ENCODE results near the gene OLFM1.

Gene OLFM1

GRCh38 chr9:135120249-135120648 lies 32.8 kb downstream of the OLFM1 start:
- H3K36me3 ChIP-seq (ENCODE audit: insufficient read depth, low read length), result no peaks in the 10 kb centered on the region
- H3K9ac ChIP-seq (ENCODE audit: low read depth, low read length), result no peak overlapping the region
- H3K4me3 ChIP-seq (ENCODE audit: low read length), result no peak overlapping the region
- no peaks in the 10 kb centered on the region for H3K27me3 ChIP-seq (ENCODE audit: control insufficient read depth, insufficient read depth, low read length)
- no peaks in the 10 kb centered on the region for H3K9me3 ChIP-seq (replicated peaks; ENCODE audit: low read length)
- no peak overlapping the region for H3K4me2 ChIP-seq (ENCODE audit: low read length)
- H3K4me1 ChIP-seq (ENCODE audit: control insufficient read depth, insufficient read depth, low read length), result no peaks in the 10 kb centered on the region

GRCh38 chr9:135122316-135122715 lies 34.8 kb downstream of the OLFM1 start:
- Histone ChIP-seq H3K9me3 (replicated peaks; ENCODE audit: low read length) (no peaks in the 10 kb centered on the region), H3K4me3 (ENCODE audit: low read length) (no peak overlapping the region), H3K4me2 (ENCODE audit: low read length) (no peak overlapping the region), H3K9ac (ENCODE audit: low read depth, low read length) (no peak overlapping the region), H3K4me1 (ENCODE audit: control insufficient read depth, insufficient read depth, low read length) (peaks cover 9% of the 10 kb centered on the region), H3K27me3 (ENCODE audit: control insufficient read depth, insufficient read depth, low read length) (no peaks in the 10 kb centered on the region), H3K36me3 (ENCODE audit: insufficient read depth, low read length) (no peaks in the 10 kb centered on the region)

- Histone ChIP-seq H3K4me1 (ENCODE audit: control insufficient read depth, insufficient read depth, low read length) (peaks cover 9% of the 10 kb centered on the region), H3K36me3 (ENCODE audit: insufficient read depth, low read length) (no peaks in the 10 kb centered on the region), H3K9ac (ENCODE audit: low read depth, low read length) (no peak overlapping the region), H3K4me2 (ENCODE audit: low read length) (no peak overlapping the region), H3K27me3 (ENCODE audit: control insufficient read depth, insufficient read depth, low read length) (no peaks in the 10 kb centered on the region), H3K9me3 (replicated peaks; ENCODE audit: low read length) (no peaks in the 10 kb centered on the region), H3K4me3 (ENCODE audit: low read length) (no peak overlapping the region)
Measured at GRCh38 chr9:135123126-135123772, 35.8 kb downstream of the OLFM1 start.

GRCh38 chr9:135123773-135124134 lies 36.3 kb downstream of the OLFM1 start:
- H3K4me3 ChIP-seq (ENCODE audit: low read length), result no peak overlapping the region
- H3K27me3 ChIP-seq (ENCODE audit: control insufficient read depth, insufficient read depth, low read length), result no peaks in the 10 kb centered on the region

GRCh38 chr9:135126451-135127187 lies 39.2 kb downstream of the OLFM1 start:
- Histone ChIP-seq H3K9me3 (replicated peaks; ENCODE audit: low read length) (no peaks in the 10 kb centered on the region), H3K4me2 (ENCODE audit: low read length) (peak overlapping the region; percentile 72), H3K4me1 (ENCODE audit: control insufficient read depth, insufficient read depth, low read length) (peaks cover 9% of the 10 kb centered on the region), H3K27me3 (ENCODE audit: control insufficient read depth, insufficient read depth, low read length) (no peaks in the 10 kb centered on the region), H3K9ac (ENCODE audit: low read depth, low read length) (peak overlapping the region; percentile 35), H3K36me3 (ENCODE audit: insufficient read depth, low read length) (no peaks in the 10 kb centered on the region), H3K4me3 (ENCODE audit: low read length) (peak overlapping the region; percentile 51)

More at GRCh38 chr9:135123773-135124134, 36.3 kb downstream of the OLFM1 start:
- H3K4me1 ChIP-seq (ENCODE audit: control insufficient read depth, insufficient read depth, low read length), result peaks cover 9% of the 10 kb centered on the region
- no peak overlapping the region for H3K4me2 ChIP-seq (ENCODE audit: low read length)
- H3K36me3 ChIP-seq (ENCODE audit: insufficient read depth, low read length), result no peaks in the 10 kb centered on the region
- H3K9me3 ChIP-seq (replicated peaks; ENCODE audit: low read length), result no peaks in the 10 kb centered on the region
- no peak overlapping the region for H3K9ac ChIP-seq (ENCODE audit: low read depth, low read length)

GRCh38 chr9:135127718-135128670 lies 40.5 kb downstream of the OLFM1 start:
- H3K4me2 ChIP-seq (ENCODE audit: low read length), result no peak overlapping the region
- H3K9me3 ChIP-seq (replicated peaks; ENCODE audit: low read length), result no peaks in the 10 kb centered on the region
- H3K36me3 ChIP-seq (ENCODE audit: insufficient read depth, low read length), result no peaks in the 10 kb centered on the region
- H3K4me3 ChIP-seq (ENCODE audit: low read length), result no peak overlapping the region
- H3K9ac ChIP-seq (ENCODE audit: low read depth, low read length), result no peak overlapping the region
- H3K4me1 ChIP-seq (ENCODE audit: control insufficient read depth, insufficient read depth, low read length), result peaks cover 9% of the 10 kb centered on the region
- no peaks in the 10 kb centered on the region for H3K27me3 ChIP-seq (ENCODE audit: control insufficient read depth, insufficient read depth, low read length)

- Histone ChIP-seq H3K27me3 (ENCODE audit: control insufficient read depth, insufficient read depth, low read length) (no peaks in the 10 kb centered on the region), H3K4me1 (ENCODE audit: control insufficient read depth, insufficient read depth, low read length) (peaks cover 9% of the 10 kb centered on the region), H3K4me2 (ENCODE audit: low read length) (no peak overlapping the region), H3K4me3 (ENCODE audit: low read length) (no peak overlapping the region), H3K9me3 (replicated peaks; ENCODE audit: low read length) (no peaks in the 10 kb centered on the region), H3K9ac (ENCODE audit: low read depth, low read length) (no peak overlapping the region), H3K36me3 (ENCODE audit: insufficient read depth, low read length) (no peaks in the 10 kb centered on the region)
Measured at GRCh38 chr9:135129137-135129695, 41.7 kb downstream of the OLFM1 start.

GRCh38 chr9:135130207-135130976 lies 42.9 kb downstream of the OLFM1 start:
- H3K36me3 ChIP-seq (ENCODE audit: insufficient read depth, low read length), result no peaks in the 10 kb centered on the region
- no peaks in the 10 kb centered on the region for H3K27me3 ChIP-seq (ENCODE audit: control insufficient read depth, insufficient read depth, low read length)
- peaks cover 9% of the 10 kb centered on the region for H3K4me1 ChIP-seq (ENCODE audit: control insufficient read depth, insufficient read depth, low read length)
- H3K9me3 ChIP-seq (replicated peaks; ENCODE audit: low read length), result no peaks in the 10 kb centered on the region
- no peak overlapping the region for H3K4me2 ChIP-seq (ENCODE audit: low read length)
- H3K4me3 ChIP-seq (ENCODE audit: low read length), result no peak overlapping the region
- H3K9ac ChIP-seq (ENCODE audit: low read depth, low read length), result no peak overlapping the region

- no peaks in the 10 kb centered on the region for H3K27me3 ChIP-seq (ENCODE audit: control insufficient read depth, insufficient read depth, low read length)
- no peak overlapping the region for H3K4me2 ChIP-seq (ENCODE audit: low read length)
- H3K4me1 ChIP-seq (ENCODE audit: control insufficient read depth, insufficient read depth, low read length), result peaks cover 5% of the 10 kb centered on the region
- H3K36me3 ChIP-seq (ENCODE audit: insufficient read depth, low read length), result no peaks in the 10 kb centered on the region
- H3K9me3 ChIP-seq (replicated peaks; ENCODE audit: low read length), result no peaks in the 10 kb centered on the region
- H3K9ac ChIP-seq (ENCODE audit: low read depth, low read length), result no peak overlapping the region
- H3K4me3 ChIP-seq (ENCODE audit: low read length), result no peak overlapping the region
Measured at GRCh38 chr9:135131488-135131887, 44.0 kb downstream of the OLFM1 start.

GRCh38 chr9:135132008-135132407 lies 44.5 kb downstream of the OLFM1 start:
- no peak overlapping the region for H3K4me2 ChIP-seq (ENCODE audit: low read length)
- no peak overlapping the region for H3K4me3 ChIP-seq (ENCODE audit: low read length)
- H3K27me3 ChIP-seq (ENCODE audit: control insufficient read depth, insufficient read depth, low read length), result no peaks in the 10 kb centered on the region
- no peaks in the 10 kb centered on the region for H3K36me3 ChIP-seq (ENCODE audit: insufficient read depth, low read length)
- H3K9me3 ChIP-seq (replicated peaks; ENCODE audit: low read length), result no peaks in the 10 kb centered on the region
- no peak overlapping the region for H3K9ac ChIP-seq (ENCODE audit: low read depth, low read length)
- H3K4me1 ChIP-seq (ENCODE audit: control insufficient read depth, insufficient read depth, low read length), result peaks cover under 1% of the 10 kb centered on the region
